C4-2B (cell line): Measurements from ENCODE around the gene ACP2.

Experiments used
- CTCF ChIP-seq: fragments of 450-650 bp; conservative IDR thresholded peaks from 2 replicates; pipeline ENCODE4 v1.5.1; 2017; ENCODE audit warnings: mild to moderate bottlenecking
- ZFX ChIP-seq: fragments of 450-650 bp; IDR thresholded peaks from 2 replicates; pipeline ENCODE4 v1.6.1; 2017

GRCh38 chr11:47215366-47215910, 33.2 kb downstream of the ACP2 start:
- TF ChIP-seq CTCF (no peak), ZFX (no peak)
